ENCODE data around the gene CDH4. TPM values are rescaled to one million over a fixed set of nuclear protein-coding genes. Genes with fewer than 3 reads are reported as not detected.

Gene CDH4
- total and polyA plus RNA-seq, 2 donors (not counting 3 experiments of a cell fraction or from before 2014, with no cell fraction given), result 0.17 to 0.51 TPM

- no peak overlapping the region for H3K27ac ChIP-seq (ENCODE audit: insufficient read depth, low read depth, low read length)
- no peaks in the 10 kb centered on the region for H3K9me3 ChIP-seq (replicated peaks; ENCODE audit: control insufficient read depth, insufficient read depth, low read length)
- H3K79me2 ChIP-seq (ENCODE audit: control insufficient read depth, insufficient read depth, low read length), result no peaks in the 10 kb centered on the region
- no peaks in the 10 kb centered on the region for H4K20me1 ChIP-seq (replicated peaks; ENCODE audit: control insufficient read depth, extremely low read depth, insufficient read depth, low read length)
- no peaks in the 10 kb centered on the region for H3K9me1 ChIP-seq (replicated peaks; ENCODE audit: control insufficient read depth, extremely low read depth, insufficient read depth, low read length)
- dilution Hi-C loops (cut with MboI; ENCODE audit: extremely low pct_ligation_motif_present, low sequenced_read_pairs) (no loop called here), intact Hi-C loops (cut with micrococcal nuclease) (no loop called here)
- no TSS peak for BruUV-seq (replicated peaks)
- H3K4me1 ChIP-seq (ENCODE audit: control insufficient read depth, extremely low read depth, insufficient read depth, low read length), result no peaks in the 10 kb centered on the region
- POLR2A ChIA-PET, result no interaction called here
- DNase-seq (ENCODE audit: low read depth, low spot score) (no peak), FAIRE-seq (no peak)
- TF ChIP-seq POLR2A (IDR thresholded peaks at IDR 0.05; ENCODE audit: low read depth, low read length) (no peak), EZH2 (IDR thresholded peaks at IDR 0.05; ENCODE audit: borderline replicate concordance, low read depth, low read length, severe bottlenecking) (no peak), JUN (IDR thresholded peaks at IDR 0.05; ENCODE audit: borderline replicate concordance, insufficient read depth, insufficient read length, low read depth) (no peak), GATA2 (IDR thresholded peaks at IDR 0.05; ENCODE audit: insufficient read depth, insufficient read length, low read depth, low read length) (no peak), POLR2AphosphoS5 (IDR thresholded peaks at IDR 0.05; ENCODE audit: insufficient read depth, low read depth, low read length) (no peak), FOS (IDR thresholded peaks at IDR 0.05; ENCODE audit: borderline replicate concordance, insufficient read depth, low read length) (no peak), CTCF (IDR thresholded peaks at IDR 0.05; ENCODE audit: extremely low read depth in 1 of 2, insufficient read depth in 1 of 2, low read depth in 1 of 2, low read length in 2 of 2) (no peak), MAX (IDR thresholded peaks at IDR 0.05; ENCODE audit: insufficient read depth, insufficient read length) (no peak), MYC (IDR thresholded peaks at IDR 0.05; ENCODE audit: low read depth, low read length) (no peak)
- H3K27me3 ChIP-seq (ENCODE audit: control insufficient read depth in 2 of 2, insufficient read depth in 2 of 2, low read length in 2 of 2), result no peaks in the 10 kb centered on the region
- H2AFZ ChIP-seq (ENCODE audit: low read depth, low read length), result no peak overlapping the region
- H3K4me2 ChIP-seq (ENCODE audit: insufficient read depth, low read length), result no peak overlapping the region
- no peaks in the 10 kb centered on the region for H3K36me3 ChIP-seq (ENCODE audit: control insufficient read depth in 2 of 2, extremely low read depth in 1 of 2, insufficient read depth in 2 of 2, low read length in 2 of 2)
- H3K9ac ChIP-seq (replicated peaks; ENCODE audit: extremely low read depth, insufficient read depth, low read length), result no peak overlapping the region
- H3K4me3 ChIP-seq (replicated peaks in 1 of 3; ENCODE audit: insufficient read depth in 1 of 3, low read depth in 1 of 3, low read length in 3 of 3), result no peak overlapping the region
- CTCF ChIA-PET, result no interaction called here
These were observed 580.1 kb downstream of the CDH4 start for GRCh38 chr20:61832181-61832580.

All from endothelial cell of umbilical vein (primary cell).